ENCODE data around the gene CLPSL2.

The CLPSL2 gene

GRCh38 chr6:35751594-35751993, 24.8 kb upstream of the CLPSL2 start:
- Histone ChIP-seq H3K4me1 (ENCODE audit: control insufficient read depth, insufficient read depth, low read length) (no peaks in the 10 kb centered on the region), H3K9me3 (ENCODE audit: control insufficient read depth, low read length) (peaks cover 13% of the 10 kb centered on the region), H3K36me3 (ENCODE audit: control insufficient read depth, insufficient read depth, low read length, severe bottlenecking) (no peaks in the 10 kb centered on the region), H3K9ac (ENCODE audit: low read length) (no peak overlapping the region), H3K4me3 (ENCODE audit: low read length) (no peak overlapping the region), H3K27me3 (replicated peaks; ENCODE audit: control insufficient read depth, insufficient read depth, low read length) (peaks cover 43% of the 10 kb centered on the region)
- no peak for DNase-seq (ENCODE audit: low read depth)

- Histone ChIP-seq H3K36me3 (ENCODE audit: control insufficient read depth, insufficient read depth, low read length, severe bottlenecking) (no peaks in the 10 kb centered on the region), H3K27me3 (replicated peaks; ENCODE audit: control insufficient read depth, insufficient read depth, low read length) (peaks cover 35% of the 10 kb centered on the region), H3K4me3 (ENCODE audit: low read length) (no peak overlapping the region), H3K4me1 (ENCODE audit: control insufficient read depth, insufficient read depth, low read length) (no peaks in the 10 kb centered on the region), H3K9ac (ENCODE audit: low read length) (no peak overlapping the region), H3K9me3 (ENCODE audit: control insufficient read depth, low read length) (peaks cover 10% of the 10 kb centered on the region)
- no peak for DNase-seq (ENCODE audit: low read depth)
Measured at GRCh38 chr6:35752330-35752729, 24.1 kb upstream of the CLPSL2 start.

- no peak for DNase-seq (ENCODE audit: low read depth)
- Histone ChIP-seq H3K9me3 (ENCODE audit: control insufficient read depth, low read length) (no peaks in the 10 kb centered on the region), H3K36me3 (ENCODE audit: control insufficient read depth, insufficient read depth, low read length, severe bottlenecking) (no peaks in the 10 kb centered on the region), H3K4me3 (ENCODE audit: low read length) (no peak overlapping the region), H3K4me1 (ENCODE audit: control insufficient read depth, insufficient read depth, low read length) (no peaks in the 10 kb centered on the region), H3K27me3 (replicated peaks; ENCODE audit: control insufficient read depth, insufficient read depth, low read length) (peaks cover 33% of the 10 kb centered on the region), H3K9ac (ENCODE audit: low read length) (no peak overlapping the region)
Measured at GRCh38 chr6:35754452-35755277, 21.7 kb upstream of the CLPSL2 start.

- Histone ChIP-seq H3K36me3 (ENCODE audit: control insufficient read depth, insufficient read depth, low read length, severe bottlenecking) (no peaks in the 10 kb centered on the region), H3K9ac (ENCODE audit: low read length) (no peak overlapping the region), H3K9me3 (ENCODE audit: control insufficient read depth, low read length) (no peaks in the 10 kb centered on the region)
Measured at GRCh38 chr6:35755278-35755924, 21.0 kb upstream of the CLPSL2 start.

GRCh38 chr6:35757456-35758123, 18.8 kb upstream of the CLPSL2 start:
- H3K9me3 ChIP-seq (ENCODE audit: control insufficient read depth, low read length) = no peaks in the 10 kb centered on the region
- no peak for DNase-seq (ENCODE audit: low read depth)
- peaks cover 31% of the 10 kb centered on the region for H3K27me3 ChIP-seq (replicated peaks; ENCODE audit: control insufficient read depth, insufficient read depth, low read length)
- H3K36me3 ChIP-seq (ENCODE audit: control insufficient read depth, insufficient read depth, low read length, severe bottlenecking) = no peaks in the 10 kb centered on the region
- no peak overlapping the region for H3K9ac ChIP-seq (ENCODE audit: low read length)
- H3K4me1 ChIP-seq (ENCODE audit: control insufficient read depth, insufficient read depth, low read length) = no peaks in the 10 kb centered on the region
- H3K4me3 ChIP-seq (ENCODE audit: low read length) = no peak overlapping the region

More at GRCh38 chr6:35755278-35755924, 21.0 kb upstream of the CLPSL2 start:
- Histone ChIP-seq H3K4me3 (ENCODE audit: low read length) (no peak overlapping the region), H3K4me1 (ENCODE audit: control insufficient read depth, insufficient read depth, low read length) (no peaks in the 10 kb centered on the region), H3K27me3 (replicated peaks; ENCODE audit: control insufficient read depth, insufficient read depth, low read length) (peaks cover 31% of the 10 kb centered on the region)
- DNase-seq (ENCODE audit: low read depth) = no peak

GRCh38 chr6:35759426-35759825, 17.0 kb upstream of the CLPSL2 start:
- Histone ChIP-seq H3K4me3 (ENCODE audit: low read length) (no peak overlapping the region), H3K4me1 (ENCODE audit: control insufficient read depth, insufficient read depth, low read length) (no peaks in the 10 kb centered on the region), H3K9ac (ENCODE audit: low read length) (no peak overlapping the region), H3K36me3 (ENCODE audit: control insufficient read depth, insufficient read depth, low read length, severe bottlenecking) (no peaks in the 10 kb centered on the region), H3K27me3 (replicated peaks; ENCODE audit: control insufficient read depth, insufficient read depth, low read length) (peaks cover 43% of the 10 kb centered on the region), H3K9me3 (ENCODE audit: control insufficient read depth, low read length) (no peaks in the 10 kb centered on the region)
- DNase-seq (ENCODE audit: low read depth) = no peak

GRCh38 chr6:35765739-35766138, 10.7 kb upstream of the CLPSL2 start:
- no peaks in the 10 kb centered on the region for H3K9me3 ChIP-seq (ENCODE audit: control insufficient read depth, low read length)

GRCh38 chr6:35769211-35769610, 7.2 kb upstream of the CLPSL2 start:
- Histone ChIP-seq H3K27me3 (replicated peaks; ENCODE audit: control insufficient read depth, insufficient read depth, low read length) (peaks cover 54% of the 10 kb centered on the region), H3K36me3 (ENCODE audit: control insufficient read depth, insufficient read depth, low read length, severe bottlenecking) (no peaks in the 10 kb centered on the region), H3K9me3 (ENCODE audit: control insufficient read depth, low read length) (no peaks in the 10 kb centered on the region), H3K9ac (ENCODE audit: low read length) (no peak overlapping the region), H3K4me1 (ENCODE audit: control insufficient read depth, insufficient read depth, low read length) (no peaks in the 10 kb centered on the region), H3K4me3 (ENCODE audit: low read length) (no peak overlapping the region)
- no peak for DNase-seq (ENCODE audit: low read depth)

More at GRCh38 chr6:35765739-35766138, 10.7 kb upstream of the CLPSL2 start:
- no peak for DNase-seq (ENCODE audit: low read depth)
- Histone ChIP-seq H3K27me3 (replicated peaks; ENCODE audit: control insufficient read depth, insufficient read depth, low read length) (peaks cover 49% of the 10 kb centered on the region), H3K9ac (ENCODE audit: low read length) (no peak overlapping the region), H3K36me3 (ENCODE audit: control insufficient read depth, insufficient read depth, low read length, severe bottlenecking) (no peaks in the 10 kb centered on the region), H3K4me3 (ENCODE audit: low read length) (no peak overlapping the region), H3K4me1 (ENCODE audit: control insufficient read depth, insufficient read depth, low read length) (no peaks in the 10 kb centered on the region)

GRCh38 chr6:35771343-35771627, 5.1 kb upstream of the CLPSL2 start:
- Histone ChIP-seq H3K4me1 (ENCODE audit: control insufficient read depth, insufficient read depth, low read length) (no peaks in the 10 kb centered on the region), H3K9ac (ENCODE audit: low read length) (no peak overlapping the region), H3K36me3 (ENCODE audit: control insufficient read depth, insufficient read depth, low read length, severe bottlenecking) (no peaks in the 10 kb centered on the region), H3K27me3 (replicated peaks; ENCODE audit: control insufficient read depth, insufficient read depth, low read length) (peaks cover 64% of the 10 kb centered on the region), H3K4me3 (ENCODE audit: low read length) (no peak overlapping the region), H3K9me3 (ENCODE audit: control insufficient read depth, low read length) (no peaks in the 10 kb centered on the region)
- DNase-seq (ENCODE audit: low read depth) = no peak

- peaks cover 65% of the 10 kb centered on the region for H3K27me3 ChIP-seq (replicated peaks; ENCODE audit: control insufficient read depth, insufficient read depth, low read length)
- no peak for DNase-seq (ENCODE audit: low read depth)
- H3K9ac ChIP-seq (ENCODE audit: low read length) = no peak overlapping the region
Measured at GRCh38 chr6:35774116-35774794, 2.1 kb upstream of the CLPSL2 start.

GRCh38 chr6:35775031-35775430, 1.4 kb upstream of the CLPSL2 start:
- Histone ChIP-seq H3K27me3 (replicated peaks; ENCODE audit: control insufficient read depth, insufficient read depth, low read length) (peaks cover 64% of the 10 kb centered on the region), H3K36me3 (ENCODE audit: control insufficient read depth, insufficient read depth, low read length, severe bottlenecking) (no peaks in the 10 kb centered on the region), H3K4me1 (ENCODE audit: control insufficient read depth, insufficient read depth, low read length) (no peaks in the 10 kb centered on the region), H3K4me3 (ENCODE audit: low read length) (no peak overlapping the region), H3K9ac (ENCODE audit: low read length) (no peak overlapping the region), H3K9me3 (ENCODE audit: control insufficient read depth, low read length) (no peaks in the 10 kb centered on the region)
- DNase-seq (ENCODE audit: low read depth) = no peak

More at GRCh38 chr6:35774116-35774794, 2.1 kb upstream of the CLPSL2 start:
- H3K36me3 ChIP-seq (ENCODE audit: control insufficient read depth, insufficient read depth, low read length, severe bottlenecking) = no peaks in the 10 kb centered on the region
- H3K4me1 ChIP-seq (ENCODE audit: control insufficient read depth, insufficient read depth, low read length) = no peaks in the 10 kb centered on the region
- H3K9me3 ChIP-seq (ENCODE audit: control insufficient read depth, low read length) = no peaks in the 10 kb centered on the region
- H3K4me3 ChIP-seq (ENCODE audit: low read length) = no peak overlapping the region

Measured in adipocyte (in vitro differentiated cells).